OCI-LY1 (cell line): Measurements from ENCODE around the gene TNPO2.

Experiments
- H2AFZ ChIP-seq: fragments of 200-600 bp; sonication (generic), shearing (Covaris generic); 2 replicates; pipeline ENCODE4 v1.6.0; 2014; ENCODE audit warnings: antibody characterized with exemption, mild to moderate bottlenecking, low read length
- H3F3A ChIP-seq: fragments of 200-600 bp; sonication (generic), shearing (Covaris generic); 2 replicates; pipeline ENCODE4 v1.6.0; 2014; ENCODE audit warnings: mild to moderate bottlenecking, antibody characterized with exemption, low read length, moderate library complexity; ENCODE audit not compliant: insufficient read depth
- H3K27ac ChIP-seq: fragments of 200-600 bp; sonication (generic); 2 replicates; pipeline ENCODE4 v1.5.1; 2014; ENCODE audit warnings: low read length, mixed run types, mild to moderate bottlenecking, low read depth; ENCODE audit not compliant: poor library complexity, severe bottlenecking
- H3K27me3 ChIP-seq: fragments of 200-600 bp; sonication (generic); 2 replicates; pipeline ENCODE4 v1.6.0; 2014; ENCODE audit warnings: antibody characterized with exemption, mild to moderate bottlenecking, low read length, moderate library complexity; ENCODE audit not compliant: insufficient read depth
- H3K36me3 ChIP-seq: fragments of 200-600 bp; sonication (generic); 2 replicates; pipeline ENCODE4 v1.6.1; 2014; ENCODE audit warnings: mild to moderate bottlenecking, antibody characterized with exemption, low read length, moderate library complexity, mixed read lengths; ENCODE audit not compliant: insufficient read depth
- H3K4me1 ChIP-seq: fragments of 200-600 bp; sonication (generic); 2 replicates; pipeline ENCODE4 v1.5.1; 2014; ENCODE audit warnings: mild to moderate bottlenecking, low read length, moderate library complexity; ENCODE audit not compliant: insufficient read depth, severe bottlenecking
- H3K4me2 ChIP-seq: fragments of 200-600 bp; sonication (generic), shearing (Covaris generic); 2 replicates; pipeline ENCODE4 v1.6.1; 2014; ENCODE audit warnings: low read length
- H3K4me3 ChIP-seq: fragments of 200-600 bp; sonication (generic); 2 replicates; pipeline ENCODE4 v1.5.1; 2014; ENCODE audit warnings: low read length, low read depth, mild to moderate bottlenecking, mixed read lengths; ENCODE audit not compliant: poor library complexity, severe bottlenecking
- H3K79me2 ChIP-seq: fragments of 200-600 bp; shearing (Covaris generic); 2 replicates; pipeline ENCODE4 v1.6.1; 2016; ENCODE audit warnings: mixed run types, low read length, mixed read lengths; ENCODE audit not compliant: insufficient read depth
- H3K9ac ChIP-seq: fragments of 200-600 bp; sonication (generic), shearing (Covaris generic); 2 replicates; pipeline ENCODE4 v1.6.1; 2014; ENCODE audit warnings: mild to moderate bottlenecking, low read length, mixed read lengths
- H3K9me2 ChIP-seq: fragments of 200-600 bp; sonication (generic), shearing (Covaris generic); 2 replicates; pipeline ENCODE4 v1.6.1; 2014; ENCODE audit warnings: low read depth, mild to moderate bottlenecking, low read length, mixed read lengths
- H3K9me3 ChIP-seq: fragments of 200-600 bp; shearing (Covaris generic); 2 replicates; pipeline ENCODE4 v1.6.1; 2014; ENCODE audit warnings: low read length, mixed read lengths
- H4K20me1 ChIP-seq: fragments of 200-600 bp; sonication (generic), shearing (Covaris generic); 2 replicates; pipeline ENCODE4 v1.6.0; 2016; ENCODE audit warnings: mild to moderate bottlenecking, low read length; ENCODE audit not compliant: insufficient read depth
- CTCF ChIP-seq: fragments of 200-600 bp; sonication (generic), shearing (Covaris generic); IDR thresholded peaks from 2 replicates; pipeline ENCODE4 v1.5.1; 2017; ENCODE audit warnings: mild to moderate bottlenecking, antibody characterized with exemption, low read length, moderate library complexity, mixed read lengths
- EZH2 ChIP-seq: fragments of 200-600 bp; sonication (generic), shearing (Covaris generic); IDR thresholded peaks from 2 replicates; pipeline ENCODE4 v1.8.0; 2017; ENCODE audit warnings: borderline replicate concordance, mixed run types, mild to moderate bottlenecking, antibody characterized with exemption, low read length, moderate library complexity, mixed read lengths

The TNPO2 gene

GRCh38 chr19:12733369-12734214, 9.9 kb upstream of the TNPO2 start:
- TF ChIP-seq EZH2 (no peak), CTCF (peak; percentile 85)
- Histone ChIP-seq H4K20me1 (no peaks in the 10 kb centered on the region), H3F3A (peaks cover 12% of the 10 kb centered on the region; the same call in 1 of the 2 replicates), H3K9me2 (no peaks in the 10 kb centered on the region), H3K79me2 (peaks cover 37% of the 10 kb centered on the region), H3K36me3 (peaks cover 44% of the 10 kb centered on the region), H3K9ac (peak overlapping the region; percentile 98), H3K4me1 (peaks cover 36% of the 10 kb centered on the region), H3K27ac (peak overlapping the region; percentile 73), H3K4me3 (peak overlapping the region; percentile 91), H3K27me3 (no peaks in the 10 kb centered on the region), H2AFZ (no peak overlapping the region), H3K4me2 (peak overlapping the region; percentile 98), H3K9me3 (no peaks in the 10 kb centered on the region)

- no peak overlapping the region for H2AFZ ChIP-seq
- peaks cover 55% of the 10 kb centered on the region for H3K36me3 ChIP-seq
- H3K9me2 ChIP-seq, result no peaks in the 10 kb centered on the region
- no peaks in the 10 kb centered on the region for H4K20me1 ChIP-seq
- H3K9ac ChIP-seq, result no peak overlapping the region
- H3K4me1 ChIP-seq, result peaks cover 28% of the 10 kb centered on the region
- H3K9me3 ChIP-seq, result no peaks in the 10 kb centered on the region
- no peak for TF ChIP-seq CTCF
- TF ChIP-seq EZH2, result no peak
- H3K27ac ChIP-seq, result no peak overlapping the region
- no peak overlapping the region for H3K4me3 ChIP-seq
- peaks cover 14% of the 10 kb centered on the region for H3F3A ChIP-seq
- no peaks in the 10 kb centered on the region for H3K27me3 ChIP-seq
- peaks cover 28% of the 10 kb centered on the region for H3K79me2 ChIP-seq
- no peak overlapping the region for H3K4me2 ChIP-seq
Measured at GRCh38 chr19:12731337-12731736, 7.6 kb upstream of the TNPO2 start.

- Histone ChIP-seq H3K36me3 (peaks cover 55% of the 10 kb centered on the region), H4K20me1 (no peaks in the 10 kb centered on the region), H2AFZ (no peak overlapping the region), H3K27me3 (no peaks in the 10 kb centered on the region), H3K27ac (no peak overlapping the region), H3K9me2 (no peaks in the 10 kb centered on the region), H3K4me2 (no peak overlapping the region), H3K79me2 (peaks cover 28% of the 10 kb centered on the region), H3F3A (peaks cover 7% of the 10 kb centered on the region), H3K9me3 (no peaks in the 10 kb centered on the region), H3K9ac (no peak overlapping the region), H3K4me1 (peaks cover 36% of the 10 kb centered on the region), H3K4me3 (no peak overlapping the region)
- TF ChIP-seq CTCF (no peak), EZH2 (no peak)
Measured at GRCh38 chr19:12730064-12730463, 6.3 kb upstream of the TNPO2 start.
